B cell (primary cell): Measurements from ENCODE around the gene RAD51.

Experiments
- EZH2 ChIP-seq: IDR thresholded peaks from 2 replicates; pipeline ENCODE4 v1.6.1; 2012; ENCODE audit warnings: borderline replicate concordance, low read depth, mild to moderate bottlenecking, moderate library complexity, low read length; ENCODE audit not compliant: insufficient read depth, poor library complexity, severe bottlenecking
- TF ChIP-seq, protein P1 (sequence below): fragments of 200-600 bp; IDR thresholded peaks from one replicate; pipeline ENCODE4 v1.8.0; 2022; ENCODE audit warnings: antibody characterized with exemption, mild to moderate bottlenecking

DNA sequence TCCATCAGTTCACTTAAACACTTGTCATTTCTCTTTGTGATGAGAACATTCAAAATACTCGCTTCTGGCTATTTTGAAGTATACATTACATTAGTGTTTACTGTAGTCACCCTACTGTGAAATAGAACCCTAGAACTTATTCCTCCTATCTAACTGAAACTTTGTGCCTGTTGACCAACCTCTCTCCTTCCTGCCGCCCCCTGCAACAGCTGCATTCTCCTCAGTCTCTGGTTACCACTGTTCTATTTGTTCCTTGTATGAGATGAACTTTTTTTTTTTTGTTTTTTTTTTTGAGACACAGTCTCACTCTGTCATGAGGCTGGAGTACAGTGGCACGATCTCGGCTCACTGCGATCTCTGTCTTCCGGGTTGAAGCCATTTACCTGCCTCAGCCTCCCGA lies 2.9 kb downstream of the RAD51 start:
- TF ChIP-seq, protein P1, sequence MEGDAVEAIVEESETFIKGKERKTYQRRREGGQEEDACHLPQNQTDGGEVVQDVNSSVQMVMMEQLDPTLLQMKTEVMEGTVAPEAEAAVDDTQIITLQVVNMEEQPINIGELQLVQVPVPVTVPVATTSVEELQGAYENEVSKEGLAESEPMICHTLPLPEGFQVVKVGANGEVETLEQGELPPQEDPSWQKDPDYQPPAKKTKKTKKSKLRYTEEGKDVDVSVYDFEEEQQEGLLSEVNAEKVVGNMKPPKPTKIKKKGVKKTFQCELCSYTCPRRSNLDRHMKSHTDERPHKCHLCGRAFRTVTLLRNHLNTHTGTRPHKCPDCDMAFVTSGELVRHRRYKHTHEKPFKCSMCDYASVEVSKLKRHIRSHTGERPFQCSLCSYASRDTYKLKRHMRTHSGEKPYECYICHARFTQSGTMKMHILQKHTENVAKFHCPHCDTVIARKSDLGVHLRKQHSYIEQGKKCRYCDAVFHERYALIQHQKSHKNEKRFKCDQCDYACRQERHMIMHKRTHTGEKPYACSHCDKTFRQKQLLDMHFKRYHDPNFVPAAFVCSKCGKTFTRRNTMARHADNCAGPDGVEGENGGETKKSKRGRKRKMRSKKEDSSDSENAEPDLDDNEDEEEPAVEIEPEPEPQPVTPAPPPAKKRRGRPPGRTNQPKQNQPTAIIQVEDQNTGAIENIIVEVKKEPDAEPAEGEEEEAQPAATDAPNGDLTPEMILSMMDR, result no peak
- TF ChIP-seq EZH2, result no peak
